WERI-Rb-1 (cell line): Measurements from ENCODE around the gene PTGDS.

ENCODE experiments used
- DNase-seq: peaks from one replicate; pipeline ENCODE4 v3.0.0-alpha.2; 2020
- H3K27ac ChIP-seq: fragments of 250-450 bp; sonication (Bioruptor Pico); 2 replicates; pipeline ENCODE4 v1.5.1; 2020; ENCODE audit warnings: mild to moderate bottlenecking, moderate library complexity
- H3K27me3 ChIP-seq: fragments of 250-450 bp; sonication (Bioruptor Pico); 2 replicates; pipeline ENCODE4 v1.5.1; 2021; ENCODE audit warnings: mild to moderate bottlenecking, low read depth, moderate library complexity; ENCODE audit not compliant: insufficient read depth, severe bottlenecking
- H3K36me3 ChIP-seq: fragments of 250-450 bp; sonication (Bioruptor Pico); 2 replicates; pipeline ENCODE4 v1.5.1; 2020; ENCODE audit warnings: mild to moderate bottlenecking, moderate library complexity
- H3K4me3 ChIP-seq: 2 replicates; pipeline ENCODE4 v1.5.1; 2011; ENCODE audit warnings: low read depth, mild to moderate bottlenecking, control low read depth, low read length
- H3K9me3 ChIP-seq: fragments of 250-450 bp; sonication (Bioruptor Pico); 2 replicates; pipeline ENCODE4 v1.5.1; 2021; ENCODE audit warnings: mild to moderate bottlenecking, moderate library complexity; ENCODE audit not compliant: severe bottlenecking
- CTCF ChIP-seq: IDR thresholded peaks from 2 replicates; pipeline ENCODE4 v1.5.1; 2011; ENCODE audit warnings: low read depth, mild to moderate bottlenecking, control low read depth, inconsistent platforms, low read length

The PTGDS gene

GRCh38 chr9:137026384-137026783 is 49.1 kb downstream of the PTGDS start:
- no peak for TF ChIP-seq CTCF
- DNase-seq = no peak
- H3K4me3 ChIP-seq = no peak overlapping the region
- no peak overlapping the region for H3K27ac ChIP-seq
- H3K27me3 ChIP-seq = no peaks in the 10 kb centered on the region
- H3K36me3 ChIP-seq = no peaks in the 10 kb centered on the region
- no peaks in the 10 kb centered on the region for H3K9me3 ChIP-seq

- Histone ChIP-seq H3K36me3 (no peaks in the 10 kb centered on the region), H3K27me3 (no peaks in the 10 kb centered on the region), H3K9me3 (no peaks in the 10 kb centered on the region), H3K4me3 (no peak overlapping the region), H3K27ac (no peak overlapping the region)
- no peak for TF ChIP-seq CTCF
- DNase-seq = no peak
Measured at GRCh38 chr9:137026828-137027227, 49.5 kb downstream of the PTGDS start.

- peak within 1 kb of the TSS; percentile 64 for H3K27ac ChIP-seq
- TF ChIP-seq CTCF = no peak
Measured at GRCh38 chr9:137027369-137028262, 50.3 kb downstream of the PTGDS start, which contains the start of gene ABCA2. Gene ABCA2 (minus strand): TSS chr9:137028237. CDS start chr9:137028140, 97 bp downstream.

GRCh38 chr9:137028263-137029057 is 51.2 kb downstream of the PTGDS start:
- no peaks in the 10 kb centered on the region for H3K27me3 ChIP-seq
- H3K36me3 ChIP-seq = no peaks in the 10 kb centered on the region
- H3K9me3 ChIP-seq = no peaks in the 10 kb centered on the region
- TF ChIP-seq CTCF = peak; percentile 81
- peak; percentile 67 for DNase-seq
- peak overlapping the region; percentile 51 for H3K4me3 ChIP-seq
- H3K27ac ChIP-seq = peak overlapping the region; percentile 64

More at GRCh38 chr9:137027369-137028262, 50.3 kb downstream of the PTGDS start, which contains the start of gene ABCA2:
- H3K36me3 ChIP-seq = no peaks in the 10 kb centered on the region
- H3K4me3 ChIP-seq = peak within 1 kb of the TSS; percentile 51
- peak; percentile 30 for DNase-seq
- no peaks in the 10 kb centered on the region for H3K27me3 ChIP-seq
- no peaks in the 10 kb centered on the region for H3K9me3 ChIP-seq

GRCh38 chr9:137029058-137029936 is 52.0 kb downstream of the PTGDS start:
- Histone ChIP-seq H3K27me3 (no peaks in the 10 kb centered on the region), H3K4me3 (no peak overlapping the region)

More at GRCh38 chr9:137029058-137029936, 52.0 kb downstream of the PTGDS start:
- Histone ChIP-seq H3K36me3 (no peaks in the 10 kb centered on the region), H3K9me3 (no peaks in the 10 kb centered on the region), H3K27ac (no peak overlapping the region)
- peak; percentile 95 for TF ChIP-seq CTCF
- peak; percentile 89 for DNase-seq
